Measurements from ENCODE around the gene ABHD2.

Gene ABHD2

DNA sequence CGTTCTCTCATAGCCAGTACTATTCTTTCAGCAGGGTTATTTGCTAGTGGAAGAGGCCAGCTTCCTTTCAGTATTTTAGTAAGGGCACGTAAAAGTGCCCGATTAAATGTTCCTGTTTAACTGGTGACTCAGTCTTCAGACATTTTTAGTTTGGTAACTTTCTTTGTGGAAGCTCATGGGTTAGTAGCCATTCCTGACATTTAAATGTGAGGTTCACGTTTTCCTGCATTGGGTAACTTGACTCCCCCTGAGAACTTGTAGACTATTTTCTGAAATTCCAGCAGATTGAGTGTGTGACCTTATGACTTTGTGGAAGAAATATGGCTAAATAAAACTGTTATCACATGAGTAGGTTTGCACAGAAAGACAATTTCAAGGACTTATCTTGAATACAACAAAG, 16.9 kb downstream of the ABHD2 start:
- POLR2A ChIA-PET = no interaction called here
- TF ChIP-seq, protein P1, sequence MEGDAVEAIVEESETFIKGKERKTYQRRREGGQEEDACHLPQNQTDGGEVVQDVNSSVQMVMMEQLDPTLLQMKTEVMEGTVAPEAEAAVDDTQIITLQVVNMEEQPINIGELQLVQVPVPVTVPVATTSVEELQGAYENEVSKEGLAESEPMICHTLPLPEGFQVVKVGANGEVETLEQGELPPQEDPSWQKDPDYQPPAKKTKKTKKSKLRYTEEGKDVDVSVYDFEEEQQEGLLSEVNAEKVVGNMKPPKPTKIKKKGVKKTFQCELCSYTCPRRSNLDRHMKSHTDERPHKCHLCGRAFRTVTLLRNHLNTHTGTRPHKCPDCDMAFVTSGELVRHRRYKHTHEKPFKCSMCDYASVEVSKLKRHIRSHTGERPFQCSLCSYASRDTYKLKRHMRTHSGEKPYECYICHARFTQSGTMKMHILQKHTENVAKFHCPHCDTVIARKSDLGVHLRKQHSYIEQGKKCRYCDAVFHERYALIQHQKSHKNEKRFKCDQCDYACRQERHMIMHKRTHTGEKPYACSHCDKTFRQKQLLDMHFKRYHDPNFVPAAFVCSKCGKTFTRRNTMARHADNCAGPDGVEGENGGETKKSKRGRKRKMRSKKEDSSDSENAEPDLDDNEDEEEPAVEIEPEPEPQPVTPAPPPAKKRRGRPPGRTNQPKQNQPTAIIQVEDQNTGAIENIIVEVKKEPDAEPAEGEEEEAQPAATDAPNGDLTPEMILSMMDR (IDR thresholded peaks at IDR 0.05; ENCODE audit: insufficient read depth, low read length, missing control alignments) = no peak
- DNase-seq (ENCODE audit: low read depth, low spot score) = peak; percentile 94
- CTCF ChIA-PET = interaction anchor here (1.0 to 3.2 kb wide), 5 partner anchors 14 to 102 kb away, joined by 3 to 16 read pairs (median 4); no protein-coding TSS in a partner anchor
- no peak overlapping the region for H3K4me3 ChIP-seq (ENCODE audit: low read depth, low read length)

DNA sequence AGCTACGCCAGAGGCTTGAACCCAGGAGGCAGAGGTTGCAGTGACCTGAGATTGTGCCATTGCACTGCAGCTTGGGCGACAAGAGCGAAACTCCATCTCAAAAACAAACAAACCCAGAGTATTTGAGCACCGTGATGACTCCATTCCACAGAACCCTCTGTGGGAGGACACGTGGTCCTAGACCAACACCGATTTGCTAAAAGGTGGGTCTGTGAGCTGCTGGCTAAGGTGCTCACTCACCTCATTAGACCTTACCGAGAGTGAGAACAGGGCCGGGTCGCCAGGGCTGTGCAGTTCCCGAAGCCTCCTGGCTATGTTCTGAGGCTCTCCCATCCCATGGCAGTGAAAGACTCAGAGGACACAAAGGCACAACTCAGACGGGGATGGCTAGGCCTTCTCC, 17.9 kb downstream of the ABHD2 start:
- DNase-seq (ENCODE audit: low read depth, low spot score) = no peak
- POLR2A ChIA-PET = no interaction called here
- TF ChIP-seq, protein P1 (IDR thresholded peaks at IDR 0.05; ENCODE audit: insufficient read depth, low read length, missing control alignments) = no peak
- CTCF ChIA-PET = no interaction called here
- no peak overlapping the region for H3K4me3 ChIP-seq (ENCODE audit: low read depth, low read length)

GRCh38 chr15:89107984-89108383, 19.7 kb downstream of the ABHD2 start:
- ChIA-PET CTCF (interaction anchor here (0.9 to 3.2 kb wide), 4 partner anchors 21 to 99 kb away, joined by 3 to 13 read pairs (median 7); no protein-coding TSS in a partner anchor), POLR2A (no interaction called here)
- H3K4me3 ChIP-seq (ENCODE audit: low read depth, low read length) = no peak overlapping the region
- TF ChIP-seq, protein P1 (IDR thresholded peaks at IDR 0.05; ENCODE audit: insufficient read depth, low read length, missing control alignments) = no peak
- DNase-seq (ENCODE audit: low read depth, low spot score) = no peak

GRCh38 chr15:89108835-89109234, 20.6 kb downstream of the ABHD2 start:
- DNase-seq (ENCODE audit: low read depth, low spot score) = no peak
- no peak overlapping the region for H3K4me3 ChIP-seq (ENCODE audit: low read depth, low read length)
- ChIA-PET CTCF (interaction anchor here (0.8 to 3.2 kb wide), 3 partner anchors 9 to 51 kb away, joined by 3 to 13 read pairs (median 3); no protein-coding TSS in a partner anchor), POLR2A (no interaction called here)
- TF ChIP-seq, protein P1 (IDR thresholded peaks at IDR 0.05; ENCODE audit: insufficient read depth, low read length, missing control alignments) = no peak

DNA sequence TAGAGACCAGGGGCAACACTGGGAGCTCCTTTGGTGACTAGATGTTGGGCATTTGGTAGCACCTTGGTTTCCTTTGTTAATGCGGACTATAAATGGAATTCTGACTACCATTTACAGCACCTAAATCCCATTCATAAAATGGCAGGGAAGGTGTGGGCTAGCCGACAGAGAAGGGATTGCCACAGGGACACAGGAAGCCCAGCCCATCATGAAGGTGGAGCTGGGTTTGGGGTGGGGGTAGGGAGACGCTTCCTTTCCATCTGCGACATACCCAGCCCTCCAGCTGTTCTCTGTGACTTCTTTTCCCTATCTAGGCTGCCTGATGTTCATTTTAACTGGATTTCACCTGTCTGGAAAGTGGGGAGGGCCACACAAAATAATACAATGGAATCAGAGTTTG, 21.0 kb downstream of the ABHD2 start:
- TF ChIP-seq, protein P1 (IDR thresholded peaks at IDR 0.05; ENCODE audit: insufficient read depth, low read length, missing control alignments) = no peak
- CTCF ChIA-PET = interaction anchor here (0.9 to 3.2 kb wide), 2 partner anchors 8 to 52 kb away, joined by 3 to 13 read pairs; no protein-coding TSS in a partner anchor
- POLR2A ChIA-PET = no interaction called here
- no peak for DNase-seq (ENCODE audit: low read depth, low spot score)
- no peak overlapping the region for H3K4me3 ChIP-seq (ENCODE audit: low read depth, low read length)

DNA sequence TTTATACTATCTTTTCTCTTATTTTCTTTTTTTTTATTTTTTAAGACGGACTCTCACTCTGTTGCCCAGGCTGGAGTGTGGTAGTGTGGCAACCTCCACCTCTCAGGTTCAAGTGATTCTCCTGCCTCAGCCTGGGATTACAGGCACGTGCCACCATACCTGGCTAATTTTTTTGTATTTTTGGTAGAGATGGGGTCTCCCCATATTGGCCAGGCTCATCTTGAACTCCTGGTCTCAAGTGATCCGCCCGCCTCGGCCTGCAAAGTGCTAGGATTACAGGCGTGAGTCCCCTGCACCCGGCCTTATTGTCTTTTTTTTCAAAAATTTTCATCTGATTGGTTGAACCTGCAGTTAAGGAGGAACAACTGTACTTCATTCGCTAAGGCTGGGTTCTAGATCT, 21.8 kb downstream of the ABHD2 start:
- TF ChIP-seq, protein P1 (IDR thresholded peaks at IDR 0.05; ENCODE audit: insufficient read depth, low read length, missing control alignments) = no peak
- CTCF ChIA-PET = interaction anchor here (1.1 to 1.4 kb wide), 3 partner anchors 10 to 61 kb away, joined by 3 to 5 read pairs (median 5); no protein-coding TSS in a partner anchor
- POLR2A ChIA-PET = no interaction called here
- no peak for DNase-seq (ENCODE audit: low read depth, low spot score)
- H3K4me3 ChIP-seq (ENCODE audit: low read depth, low read length) = no peak overlapping the region

Measured in AG04449 (cell line).